ENCODE results near the gene SWAP70. TPM values are rescaled to one million over a fixed set of nuclear protein-coding genes. Genes with fewer than 3 reads are reported as not detected.
A peak's percentile ranks its signal among the peaks of the same experiment; 100 is the strongest.

The SWAP70 gene
- total RNA-seq, 1 donor from 2014 or later = 14.6 TPM

GRCh38 chr11:9787981-9788521 is 124.2 kb downstream of the SWAP70 start:
- Histone ChIP-seq H3K27me3 (ENCODE audit: control insufficient read depth in 3 of 3, insufficient read depth in 3 of 3, low read length in 3 of 3) (no peaks in the 10 kb centered on the region), H3K27ac (ENCODE audit: low read depth, low read length) (peak overlapping the region; percentile 43), H3K4me1 (ENCODE audit: control insufficient read depth in 3 of 3, insufficient read depth in 3 of 3, low read length in 3 of 3) (peaks cover 14 to 21% (median 15%) of the 10 kb centered on the region in 3 donors), H3K9ac (ENCODE audit: low read depth in 1 of 3, low read length in 3 of 3) (peak overlapping the region in 1 of 3 donors; percentile 9), H3K4me3 (ENCODE audit: low read length in 3 of 3) (no peak overlapping the region), H3K9me3 (ENCODE audit: control insufficient read depth in 3 of 3, low read length in 3 of 3) (no peaks in the 10 kb centered on the region), H3K36me3 (ENCODE audit: control insufficient read depth in 3 of 3, insufficient read depth in 3 of 3, low read length in 3 of 3) (peaks cover 9 to 22% (median 19%) of the 10 kb centered on the region in 3 donors)

GRCh38 chr11:9789910-9790309 is 126.0 kb downstream of the SWAP70 start:
- Histone ChIP-seq H3K36me3 (ENCODE audit: control insufficient read depth in 3 of 3, insufficient read depth in 3 of 3, low read length in 3 of 3) (peaks cover 6 to 21% (median 14%) of the 10 kb centered on the region in 3 donors), H3K27me3 (ENCODE audit: control insufficient read depth in 3 of 3, insufficient read depth in 3 of 3, low read length in 3 of 3) (no peaks in the 10 kb centered on the region), H3K9ac (ENCODE audit: low read depth in 1 of 3, low read length in 3 of 3) (no peak overlapping the region), H3K4me1 (ENCODE audit: control insufficient read depth in 3 of 3, insufficient read depth in 3 of 3, low read length in 3 of 3) (peaks cover 14 to 15% (median 15%) of the 10 kb centered on the region in 3 donors), H3K4me3 (ENCODE audit: low read length in 3 of 3) (no peak overlapping the region), H3K9me3 (ENCODE audit: control insufficient read depth in 3 of 3, low read length in 3 of 3) (no peaks in the 10 kb centered on the region), H3K27ac (ENCODE audit: low read depth, low read length) (no peak overlapping the region)

GRCh38 chr11:9790703-9791102 is 126.8 kb downstream of the SWAP70 start:
- Histone ChIP-seq H3K4me1 (ENCODE audit: control insufficient read depth in 3 of 3, insufficient read depth in 3 of 3, low read length in 3 of 3) (peaks cover 13 to 15% (median 14%) of the 10 kb centered on the region in 3 donors), H3K27me3 (ENCODE audit: control insufficient read depth in 3 of 3, insufficient read depth in 3 of 3, low read length in 3 of 3) (no peaks in the 10 kb centered on the region), H3K4me3 (ENCODE audit: low read length in 3 of 3) (no peak overlapping the region), H3K27ac (ENCODE audit: low read depth, low read length) (no peak overlapping the region), H3K36me3 (ENCODE audit: control insufficient read depth in 3 of 3, insufficient read depth in 3 of 3, low read length in 3 of 3) (peaks cover 4 to 18% (median 13%) of the 10 kb centered on the region in 3 donors), H3K9ac (ENCODE audit: low read depth in 1 of 3, low read length in 3 of 3) (no peak overlapping the region), H3K9me3 (ENCODE audit: control insufficient read depth in 3 of 3, low read length in 3 of 3) (no peaks in the 10 kb centered on the region)

- H3K27ac ChIP-seq (ENCODE audit: low read depth, low read length) = no peak overlapping the region
- no peaks in the 10 kb centered on the region for H3K36me3 ChIP-seq (ENCODE audit: control insufficient read depth in 3 of 3, insufficient read depth in 3 of 3, low read length in 3 of 3)
These were observed 132.4 kb downstream of the SWAP70 start for GRCh38 chr11:9796266-9796665.

GRCh38 chr11:9796854-9797253 is 133.0 kb downstream of the SWAP70 start:
- Histone ChIP-seq H3K4me1 (ENCODE audit: control insufficient read depth in 3 of 3, insufficient read depth in 3 of 3, low read length in 3 of 3) (peaks cover 2 to 3% (median 3%) of the 10 kb centered on the region in 3 donors), H3K9me3 (ENCODE audit: control insufficient read depth in 3 of 3, low read length in 3 of 3) (no peaks in the 10 kb centered on the region), H3K9ac (ENCODE audit: low read depth in 1 of 3, low read length in 3 of 3) (no peak overlapping the region), H3K27me3 (ENCODE audit: control insufficient read depth in 3 of 3, insufficient read depth in 3 of 3, low read length in 3 of 3) (no peaks in the 10 kb centered on the region), H3K27ac (ENCODE audit: low read depth, low read length) (no peak overlapping the region), H3K4me3 (ENCODE audit: low read length in 3 of 3) (no peak overlapping the region), H3K36me3 (ENCODE audit: control insufficient read depth in 3 of 3, insufficient read depth in 3 of 3, low read length in 3 of 3) (no peaks in the 10 kb centered on the region)

More at GRCh38 chr11:9796266-9796665, 132.4 kb downstream of the SWAP70 start:
- Histone ChIP-seq H3K9ac (ENCODE audit: low read depth in 1 of 3, low read length in 3 of 3) (no peak overlapping the region), H3K9me3 (ENCODE audit: control insufficient read depth in 3 of 3, low read length in 3 of 3) (no peaks in the 10 kb centered on the region), H3K4me3 (ENCODE audit: low read length in 3 of 3) (no peak overlapping the region), H3K4me1 (ENCODE audit: control insufficient read depth in 3 of 3, insufficient read depth in 3 of 3, low read length in 3 of 3) (no peaks in the 10 kb centered on the region), H3K27me3 (ENCODE audit: control insufficient read depth in 3 of 3, insufficient read depth in 3 of 3, low read length in 3 of 3) (no peaks in the 10 kb centered on the region)

GRCh38 chr11:9797300-9797699 is 133.4 kb downstream of the SWAP70 start:
- H3K9ac ChIP-seq (ENCODE audit: low read depth in 1 of 3, low read length in 3 of 3) = no peak overlapping the region
- H3K36me3 ChIP-seq (ENCODE audit: control insufficient read depth in 3 of 3, insufficient read depth in 3 of 3, low read length in 3 of 3) = no peaks in the 10 kb centered on the region
- no peak overlapping the region for H3K27ac ChIP-seq (ENCODE audit: low read depth, low read length)
- H3K27me3 ChIP-seq (ENCODE audit: control insufficient read depth in 3 of 3, insufficient read depth in 3 of 3, low read length in 3 of 3) = no peaks in the 10 kb centered on the region
- H3K9me3 ChIP-seq (ENCODE audit: control insufficient read depth in 3 of 3, low read length in 3 of 3) = no peaks in the 10 kb centered on the region
- H3K4me1 ChIP-seq (ENCODE audit: control insufficient read depth in 3 of 3, insufficient read depth in 3 of 3, low read length in 3 of 3) = peaks cover 3 to 5% (median 4%) of the 10 kb centered on the region in 3 donors
- no peak overlapping the region for H3K4me3 ChIP-seq (ENCODE audit: low read length in 3 of 3)

GRCh38 chr11:9799886-9800285 is 136.0 kb downstream of the SWAP70 start:
- Histone ChIP-seq H3K27ac (ENCODE audit: low read depth, low read length) (no peak overlapping the region), H3K27me3 (ENCODE audit: control insufficient read depth in 3 of 3, insufficient read depth in 3 of 3, low read length in 3 of 3) (no peaks in the 10 kb centered on the region), H3K9ac (ENCODE audit: low read depth in 1 of 3, low read length in 3 of 3) (no peak overlapping the region), H3K4me1 (ENCODE audit: control insufficient read depth in 3 of 3, insufficient read depth in 3 of 3, low read length in 3 of 3) (peaks cover 8 to 16% (median 14%) of the 10 kb centered on the region in 3 donors), H3K36me3 (ENCODE audit: control insufficient read depth in 3 of 3, insufficient read depth in 3 of 3, low read length in 3 of 3) (no peaks in the 10 kb centered on the region), H3K9me3 (ENCODE audit: control insufficient read depth in 3 of 3, low read length in 3 of 3) (no peaks in the 10 kb centered on the region), H3K4me3 (ENCODE audit: low read length in 3 of 3) (no peak overlapping the region)

GRCh38 chr11:9802291-9802861 is 138.5 kb downstream of the SWAP70 start:
- Histone ChIP-seq H3K36me3 (ENCODE audit: control insufficient read depth in 3 of 3, insufficient read depth in 3 of 3, low read length in 3 of 3) (peaks cover 4 to 9% (median 5%) of the 10 kb centered on the region in 3 donors), H3K4me1 (ENCODE audit: control insufficient read depth in 3 of 3, insufficient read depth in 3 of 3, low read length in 3 of 3) (peaks cover 8 to 16% (median 14%) of the 10 kb centered on the region in 3 donors), H3K9me3 (ENCODE audit: control insufficient read depth in 3 of 3, low read length in 3 of 3) (no peaks in the 10 kb centered on the region), H3K4me3 (ENCODE audit: low read length in 3 of 3) (no peak overlapping the region), H3K9ac (ENCODE audit: low read depth in 1 of 3, low read length in 3 of 3) (peak overlapping the region in 2 of 3 donors; percentile 40 to 58), H3K27ac (ENCODE audit: low read depth, low read length) (peak overlapping the region; percentile 90), H3K27me3 (ENCODE audit: control insufficient read depth in 3 of 3, insufficient read depth in 3 of 3, low read length in 3 of 3) (no peaks in the 10 kb centered on the region)

Other genes starting within 250 kb of the SWAP70 start
- 18.8 TPM for gene ZNF143, start 203.1 kb upstream of the SWAP70 start, total RNA-seq
- gene WEE1, start 90.4 kb upstream of the SWAP70 start, total RNA-seq = 20.4 TPM

All from skeletal muscle tissue (tissue), 4 donors.